Measurements from ENCODE around the gene CETN2.
"Not testable (repeated sequence)": the region's sequence is repeated elsewhere in the genome, so short reads cannot be mapped to it uniquely, and the experiment has no call there.

CETN2 gene

GRCh38 chrX:152847281-152847680, 16.7 kb upstream of the CETN2 start:
- DNase-seq (ENCODE audit: low read depth), result no peak
- TF ChIP-seq CTCF (conservative IDR thresholded peaks at IDR 0.05; ENCODE audit: low read depth, low read length), result no peak
- no peak overlapping the region for H3K4me3 ChIP-seq (ENCODE audit: low read length)

GRCh38 chrX:152845618-152846240, 15.2 kb upstream of the CETN2 start:
- no peak for TF ChIP-seq CTCF (conservative IDR thresholded peaks at IDR 0.05; ENCODE audit: low read depth, low read length)
- no peak overlapping the region for H3K4me3 ChIP-seq (ENCODE audit: low read length)
- DNase-seq (ENCODE audit: low read depth), result no peak

- TF ChIP-seq CTCF (conservative IDR thresholded peaks at IDR 0.05; ENCODE audit: low read depth, low read length), result no peak
- H3K4me3 ChIP-seq (ENCODE audit: low read length), result no peak overlapping the region
- DNase-seq (ENCODE audit: low read depth), result no peak
Observed at GRCh38 chrX:152844256-152844655, 13.7 kb upstream of the CETN2 start.

- no peak for DNase-seq (ENCODE audit: low read depth)
- TF ChIP-seq CTCF (conservative IDR thresholded peaks at IDR 0.05; ENCODE audit: low read depth, low read length), result no peak
- H3K4me3 ChIP-seq (ENCODE audit: low read length), result no peak overlapping the region
Observed at GRCh38 chrX:152843852-152844251, 13.3 kb upstream of the CETN2 start.

GRCh38 chrX:152842772-152843338, 12.3 kb upstream of the CETN2 start:
- DNase-seq (ENCODE audit: low read depth), result no peak
- no peak overlapping the region for H3K4me3 ChIP-seq (ENCODE audit: low read length)
- no peak for TF ChIP-seq CTCF (conservative IDR thresholded peaks at IDR 0.05; ENCODE audit: low read depth, low read length)

GRCh38 chrX:152835470-152835869, 4.9 kb upstream of the CETN2 start:
- not testable (repeated sequence) for DNase-seq (ENCODE audit: low read depth); H3K4me3 ChIP-seq (ENCODE audit: low read length)

- TF ChIP-seq CTCF (conservative IDR thresholded peaks at IDR 0.05; ENCODE audit: low read depth, low read length), result no peak
- DNase-seq (ENCODE audit: low read depth), result no peak
- no peak overlapping the region for H3K4me3 ChIP-seq (ENCODE audit: low read length)
Observed at GRCh38 chrX:152833378-152833777, 2.8 kb upstream of the CETN2 start.
